ENCODE data around the gene HSD3B7. TPM values are rescaled to one million over a fixed set of nuclear protein-coding genes. Genes with fewer than 3 reads are reported as not detected.

Gene HSD3B7
- total RNA-seq, 1 experiment from 2014 or later: 4.3 TPM

- in situ Hi-C loops (cut with HindIII; ENCODE audit: low pct_unique_long_range_greater_than_20kb, low sequenced_read_pairs): no loop called here
- no peak for DNase-seq (ENCODE audit: low read depth, low spot score)
Observed at GRCh38 chr16:30992931-30993816, 8.2 kb downstream of the HSD3B7 start.

- in situ Hi-C loops (cut with HindIII; ENCODE audit: low pct_unique_long_range_greater_than_20kb, low sequenced_read_pairs): no loop called here
- DNase-seq (ENCODE audit: low read depth, low spot score): no peak
Observed at GRCh38 chr16:30995927-30996323, 10.9 kb downstream of the HSD3B7 start.

- DNase-seq (ENCODE audit: low read depth, low spot score): no peak
- in situ Hi-C loops (cut with HindIII; ENCODE audit: low pct_unique_long_range_greater_than_20kb, low sequenced_read_pairs): no loop called here
Observed at GRCh38 chr16:30996324-30996984, 11.4 kb downstream of the HSD3B7 start.

GRCh38 chr16:30996985-30997724 lies 12.1 kb downstream of the HSD3B7 start:
- DNase-seq (ENCODE audit: low read depth, low spot score): peak; percentile 56
- in situ Hi-C loops (cut with HindIII; ENCODE audit: low pct_unique_long_range_greater_than_20kb, low sequenced_read_pairs): no loop called here

GRCh38 chr16:30997725-30998711 lies 13.0 kb downstream of the HSD3B7 start:
- peak; percentile 15 for DNase-seq (ENCODE audit: low read depth, low spot score)
- in situ Hi-C loops (cut with HindIII; ENCODE audit: low pct_unique_long_range_greater_than_20kb, low sequenced_read_pairs): no loop called here

GRCh38 chr16:30998852-30999761 lies 14.1 kb downstream of the HSD3B7 start:
- no peak for DNase-seq (ENCODE audit: low read depth, low spot score)
- in situ Hi-C loops (cut with HindIII; ENCODE audit: low pct_unique_long_range_greater_than_20kb, low sequenced_read_pairs): no loop called here

GRCh38 chr16:31000671-31001382 lies 15.8 kb downstream of the HSD3B7 start:
- in situ Hi-C loops (cut with HindIII; ENCODE audit: low pct_unique_long_range_greater_than_20kb, low sequenced_read_pairs): no loop called here
- DNase-seq (ENCODE audit: low read depth, low spot score): no peak

GRCh38 chr16:31001507-31002249 lies 16.7 kb downstream of the HSD3B7 start:
- in situ Hi-C loops (cut with HindIII; ENCODE audit: low pct_unique_long_range_greater_than_20kb, low sequenced_read_pairs): no loop called here
- no peak for DNase-seq (ENCODE audit: low read depth, low spot score)

GRCh38 chr16:31002250-31002700 lies 17.3 kb downstream of the HSD3B7 start:
- DNase-seq (ENCODE audit: low read depth, low spot score): no peak
- in situ Hi-C loops (cut with HindIII; ENCODE audit: low pct_unique_long_range_greater_than_20kb, low sequenced_read_pairs): no loop called here

- in situ Hi-C loops (cut with HindIII; ENCODE audit: low pct_unique_long_range_greater_than_20kb, low sequenced_read_pairs): no loop called here
- DNase-seq (ENCODE audit: low read depth, low spot score): no peak
Observed at GRCh38 chr16:31002862-31003341, 17.9 kb downstream of the HSD3B7 start.

- in situ Hi-C loops (cut with HindIII; ENCODE audit: low pct_unique_long_range_greater_than_20kb, low sequenced_read_pairs): no loop called here
- no peak for DNase-seq (ENCODE audit: low read depth, low spot score)
Observed at GRCh38 chr16:31003744-31004143, 18.7 kb downstream of the HSD3B7 start.

- in situ Hi-C loops (cut with HindIII; ENCODE audit: low pct_unique_long_range_greater_than_20kb, low sequenced_read_pairs): no loop called here
Observed at GRCh38 chr16:31004658-31005057, 19.7 kb downstream of the HSD3B7 start.

GRCh38 chr16:31005350-31006085 lies 20.5 kb downstream of the HSD3B7 start:
- DNase-seq (ENCODE audit: low read depth, low spot score): no peak
- in situ Hi-C loops (cut with HindIII; ENCODE audit: low pct_unique_long_range_greater_than_20kb, low sequenced_read_pairs): no loop called here

More at GRCh38 chr16:31004658-31005057, 19.7 kb downstream of the HSD3B7 start:
- DNase-seq (ENCODE audit: low read depth, low spot score): no peak

GRCh38 chr16:31006086-31006385 lies 21.0 kb downstream of the HSD3B7 start:
- in situ Hi-C loops (cut with HindIII; ENCODE audit: low pct_unique_long_range_greater_than_20kb, low sequenced_read_pairs): no loop called here
- no peak for DNase-seq (ENCODE audit: low read depth, low spot score)
